ENCODE results near the gene MEGF8.
A peak's percentile ranks its signal among the peaks of the same experiment; 100 is the strongest.

The MEGF8 gene

DNA sequence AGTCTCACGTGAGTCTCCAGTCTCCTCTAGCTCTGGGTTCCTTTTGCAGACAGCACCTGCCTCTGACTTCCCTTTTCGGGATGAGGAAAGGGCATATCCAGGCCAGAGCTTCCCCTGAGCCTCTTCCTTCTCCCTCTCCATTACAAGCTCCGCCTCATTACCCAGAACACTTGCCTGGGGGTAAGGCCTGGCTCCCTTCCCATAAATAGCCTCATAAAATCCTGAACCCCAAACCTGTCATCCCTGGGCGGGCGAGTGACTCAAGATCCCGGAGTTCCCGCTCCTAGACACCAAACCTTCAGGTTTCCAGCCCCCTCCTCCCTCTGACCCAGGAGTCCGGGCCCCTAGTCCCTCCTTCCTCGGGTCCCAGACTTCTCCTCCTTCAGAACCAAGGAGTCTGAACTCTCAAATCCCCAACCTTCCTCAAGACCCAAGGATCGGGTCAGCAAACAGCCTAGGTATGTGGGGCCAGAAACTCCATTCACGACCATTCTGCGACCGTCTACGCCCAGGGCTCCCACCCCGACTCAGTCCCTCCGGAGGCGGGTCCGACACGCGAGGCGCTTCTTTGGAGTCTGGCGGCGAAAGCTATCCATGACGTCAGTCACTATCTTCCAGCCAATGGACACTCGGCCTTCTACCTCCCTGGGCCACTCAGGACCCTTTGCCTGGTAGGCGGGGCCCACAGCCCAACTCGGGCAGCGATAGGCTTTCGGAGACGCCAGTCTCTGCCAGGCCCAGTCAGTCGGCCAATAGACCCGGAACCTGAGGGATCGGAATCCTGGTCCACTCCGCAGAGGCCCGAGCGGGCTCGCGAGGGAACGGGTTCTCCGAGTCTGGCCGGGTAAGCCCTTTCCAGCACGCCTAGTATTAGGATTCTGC, 71.2 kb downstream of the MEGF8 start:
- ATAC-seq = peak; percentile 97
- TF ChIP-seq, protein P1, sequence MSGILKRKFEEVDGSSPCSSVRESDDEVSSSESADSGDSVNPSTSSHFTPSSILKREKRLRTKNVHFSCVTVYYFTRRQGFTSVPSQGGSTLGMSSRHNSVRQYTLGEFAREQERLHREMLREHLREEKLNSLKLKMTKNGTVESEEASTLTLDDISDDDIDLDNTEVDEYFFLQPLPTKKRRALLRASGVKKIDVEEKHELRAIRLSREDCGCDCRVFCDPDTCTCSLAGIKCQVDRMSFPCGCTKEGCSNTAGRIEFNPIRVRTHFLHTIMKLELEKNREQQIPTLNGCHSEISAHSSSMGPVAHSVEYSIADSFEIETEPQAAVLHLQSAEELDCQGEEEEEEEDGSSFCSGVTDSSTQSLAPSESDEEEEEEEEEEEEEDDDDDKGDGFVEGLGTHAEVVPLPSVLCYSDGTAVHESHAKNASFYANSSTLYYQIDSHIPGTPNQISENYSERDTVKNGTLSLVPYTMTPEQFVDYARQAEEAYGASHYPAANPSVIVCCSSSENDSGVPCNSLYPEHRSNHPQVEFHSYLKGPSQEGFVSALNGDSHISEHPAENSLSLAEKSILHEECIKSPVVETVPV (CRISPR knock-in tag; IDR thresholded peaks at IDR 0.05) = no peak
- TF ChIP-seq ZFP3 (CRISPR knock-in tag; IDR thresholded peaks at IDR 0.05) (peak; percentile 54; the same call in 1 of the 2 replicates), ZNF70 (CRISPR knock-in tag; IDR thresholded peaks at IDR 0.05) (peak; percentile 37; the same call in 1 of the 2 replicates), SNAI2 (CRISPR knock-in tag; IDR thresholded peaks at IDR 0.05) (no peak), TOX (CRISPR knock-in tag; IDR thresholded peaks at IDR 0.05; ENCODE audit: borderline replicate concordance) (no peak), OSR1 (CRISPR knock-in tag; IDR thresholded peaks at IDR 0.05) (no peak), ZFP30 (CRISPR knock-in tag; IDR thresholded peaks at IDR 0.05) (no peak), GLIS3 (CRISPR knock-in tag; IDR thresholded peaks at IDR 0.05) (no peak)

DNA sequence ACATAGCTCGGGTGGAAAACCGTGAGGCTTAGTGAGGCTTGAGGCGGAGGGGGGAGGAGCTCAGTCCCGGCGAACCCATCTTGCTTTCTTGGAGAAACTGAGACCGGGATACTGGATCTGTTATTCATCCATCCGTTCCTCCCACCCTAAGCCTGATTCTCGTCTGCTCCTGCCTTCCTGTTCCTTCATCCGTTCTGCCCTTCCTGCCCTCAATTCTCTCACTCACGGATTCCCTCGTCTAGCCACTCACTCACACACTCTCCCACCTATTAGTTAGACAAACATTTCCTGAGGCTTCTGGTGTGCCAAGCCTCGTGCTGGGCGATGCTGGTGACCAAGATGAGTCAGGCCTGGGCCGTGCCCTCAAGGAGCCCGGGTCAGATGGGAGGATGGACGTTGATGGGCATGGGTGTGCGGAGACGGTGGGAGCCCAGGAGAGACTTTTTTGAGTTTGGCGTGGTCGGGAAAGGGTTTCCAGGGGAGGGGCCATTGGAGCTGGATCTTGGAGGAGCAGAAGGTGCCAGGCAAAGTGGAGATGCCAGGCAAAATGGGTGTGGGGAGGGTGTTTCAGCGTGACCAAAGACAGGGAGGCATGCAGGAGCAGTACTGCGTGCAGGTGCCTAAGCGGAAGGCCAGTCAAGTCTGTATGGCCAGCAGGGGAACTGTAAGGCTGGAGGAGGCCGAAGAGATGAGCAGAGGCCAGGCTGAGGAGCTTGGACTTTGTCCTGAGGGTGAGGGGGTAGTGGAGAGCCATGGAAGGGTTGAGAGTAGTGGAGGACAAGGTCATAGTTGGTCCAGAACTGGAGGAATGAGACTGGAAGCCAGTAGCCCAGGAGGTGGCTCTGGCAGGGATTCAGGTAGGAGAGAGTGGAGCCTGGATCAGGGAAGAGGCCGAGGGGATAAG, 72.1 kb downstream of the MEGF8 start:
- TF ChIP-seq CSDC2 (CRISPR knock-in tag; IDR thresholded peaks at IDR 0.05) = no peak

DNA sequence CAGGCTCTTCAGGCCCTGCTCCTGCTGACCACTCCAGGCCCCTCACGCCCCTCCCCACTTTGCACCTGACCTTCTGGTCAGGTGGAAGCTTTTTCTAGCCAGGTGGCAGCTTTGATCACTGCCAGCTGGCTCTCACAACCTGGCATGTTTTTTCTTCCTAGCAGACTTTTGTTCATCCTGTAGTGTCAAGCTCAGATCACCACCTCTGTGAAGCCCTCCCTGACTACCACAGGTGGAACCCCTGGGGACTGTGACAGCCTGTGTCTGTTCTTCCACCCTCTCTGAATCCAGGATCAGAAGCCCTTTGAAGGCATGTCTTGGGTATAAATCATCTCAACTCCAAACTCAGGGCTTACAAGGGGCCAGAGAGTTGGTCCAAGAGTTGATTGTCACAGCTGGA, 75.0 kb downstream of the MEGF8 start:
- TF ChIP-seq PPARA (CRISPR knock-in tag; IDR thresholded peaks at IDR 0.05; ENCODE audit: borderline replicate concordance) (no peak), ZFP30 (CRISPR knock-in tag; IDR thresholded peaks at IDR 0.05) (no peak), TCF4 (CRISPR knock-in tag; IDR thresholded peaks at IDR 0.05; ENCODE audit: borderline replicate concordance) (no peak), ISL1 (CRISPR knock-in tag; IDR thresholded peaks at IDR 0.05) (no peak), SNAI2 (CRISPR knock-in tag; IDR thresholded peaks at IDR 0.05) (no peak), ARNTL (CRISPR knock-in tag; IDR thresholded peaks at IDR 0.05; ENCODE audit: borderline replicate concordance, low read depth) (no peak), OSR1 (CRISPR knock-in tag; IDR thresholded peaks at IDR 0.05) (no peak), ZNF70 (CRISPR knock-in tag; IDR thresholded peaks at IDR 0.05) (no peak), CSDC2 (CRISPR knock-in tag; IDR thresholded peaks at IDR 0.05) (no peak), ZFP3 (CRISPR knock-in tag; IDR thresholded peaks at IDR 0.05) (no peak), GLIS3 (CRISPR knock-in tag; IDR thresholded peaks at IDR 0.05) (no peak), RARB (CRISPR knock-in tag; IDR thresholded peaks at IDR 0.05) (no peak), ZNF8 (CRISPR knock-in tag; IDR thresholded peaks at IDR 0.05) (no peak), ZNF565 (CRISPR knock-in tag; conservative IDR thresholded peaks at IDR 0.05; ENCODE audit: low read depth) (no peak), BACH2 (CRISPR knock-in tag; IDR thresholded peaks at IDR 0.05; ENCODE audit: borderline replicate concordance) (no peak), TOX (CRISPR knock-in tag; IDR thresholded peaks at IDR 0.05; ENCODE audit: borderline replicate concordance) (no peak)
- TF ChIP-seq, protein P1 (CRISPR knock-in tag; IDR thresholded peaks at IDR 0.05) = no peak
- TF ChIP-seq, protein P2, sequence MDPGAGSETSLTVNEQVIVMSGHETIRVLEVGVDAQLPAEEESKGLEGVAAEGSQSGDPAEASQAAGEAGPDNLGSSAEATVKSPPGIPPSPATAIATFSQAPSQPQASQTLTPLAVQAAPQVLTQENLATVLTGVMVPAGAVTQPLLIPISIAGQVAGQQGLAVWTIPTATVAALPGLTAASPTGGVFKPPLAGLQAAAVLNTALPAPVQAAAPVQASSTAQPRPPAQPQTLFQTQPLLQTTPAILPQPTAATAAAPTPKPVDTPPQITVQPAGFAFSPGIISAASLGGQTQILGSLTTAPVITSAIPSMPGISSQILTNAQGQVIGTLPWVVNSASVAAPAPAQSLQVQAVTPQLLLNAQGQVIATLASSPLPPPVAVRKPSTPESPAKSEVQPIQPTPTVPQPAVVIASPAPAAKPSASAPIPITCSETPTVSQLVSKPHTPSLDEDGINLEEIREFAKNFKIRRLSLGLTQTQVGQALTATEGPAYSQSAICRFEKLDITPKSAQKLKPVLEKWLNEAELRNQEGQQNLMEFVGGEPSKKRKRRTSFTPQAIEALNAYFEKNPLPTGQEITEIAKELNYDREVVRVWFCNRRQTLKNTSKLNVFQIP (CRISPR knock-in tag; IDR thresholded peaks at IDR 0.05; ENCODE audit: borderline replicate concordance, low read depth) = no peak
- TF ChIP-seq, protein P3, sequence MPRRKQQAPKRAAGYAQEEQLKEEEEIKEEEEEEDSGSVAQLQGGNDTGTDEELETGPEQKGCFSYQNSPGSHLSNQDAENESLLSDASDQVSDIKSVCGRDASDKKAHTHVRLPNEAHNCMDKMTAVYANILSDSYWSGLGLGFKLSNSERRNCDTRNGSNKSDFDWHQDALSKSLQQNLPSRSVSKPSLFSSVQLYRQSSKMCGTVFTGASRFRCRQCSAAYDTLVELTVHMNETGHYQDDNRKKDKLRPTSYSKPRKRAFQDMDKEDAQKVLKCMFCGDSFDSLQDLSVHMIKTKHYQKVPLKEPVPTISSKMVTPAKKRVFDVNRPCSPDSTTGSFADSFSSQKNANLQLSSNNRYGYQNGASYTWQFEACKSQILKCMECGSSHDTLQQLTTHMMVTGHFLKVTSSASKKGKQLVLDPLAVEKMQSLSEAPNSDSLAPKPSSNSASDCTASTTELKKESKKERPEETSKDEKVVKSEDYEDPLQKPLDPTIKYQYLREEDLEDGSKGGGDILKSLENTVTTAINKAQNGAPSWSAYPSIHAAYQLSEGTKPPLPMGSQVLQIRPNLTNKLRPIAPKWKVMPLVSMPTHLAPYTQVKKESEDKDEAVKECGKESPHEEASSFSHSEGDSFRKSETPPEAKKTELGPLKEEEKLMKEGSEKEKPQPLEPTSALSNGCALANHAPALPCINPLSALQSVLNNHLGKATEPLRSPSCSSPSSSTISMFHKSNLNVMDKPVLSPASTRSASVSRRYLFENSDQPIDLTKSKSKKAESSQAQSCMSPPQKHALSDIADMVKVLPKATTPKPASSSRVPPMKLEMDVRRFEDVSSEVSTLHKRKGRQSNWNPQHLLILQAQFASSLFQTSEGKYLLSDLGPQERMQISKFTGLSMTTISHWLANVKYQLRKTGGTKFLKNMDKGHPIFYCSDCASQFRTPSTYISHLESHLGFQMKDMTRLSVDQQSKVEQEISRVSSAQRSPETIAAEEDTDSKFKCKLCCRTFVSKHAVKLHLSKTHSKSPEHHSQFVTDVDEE (CRISPR knock-in tag; IDR thresholded peaks at IDR 0.05) = no peak
- TF ChIP-seq, protein P4, sequence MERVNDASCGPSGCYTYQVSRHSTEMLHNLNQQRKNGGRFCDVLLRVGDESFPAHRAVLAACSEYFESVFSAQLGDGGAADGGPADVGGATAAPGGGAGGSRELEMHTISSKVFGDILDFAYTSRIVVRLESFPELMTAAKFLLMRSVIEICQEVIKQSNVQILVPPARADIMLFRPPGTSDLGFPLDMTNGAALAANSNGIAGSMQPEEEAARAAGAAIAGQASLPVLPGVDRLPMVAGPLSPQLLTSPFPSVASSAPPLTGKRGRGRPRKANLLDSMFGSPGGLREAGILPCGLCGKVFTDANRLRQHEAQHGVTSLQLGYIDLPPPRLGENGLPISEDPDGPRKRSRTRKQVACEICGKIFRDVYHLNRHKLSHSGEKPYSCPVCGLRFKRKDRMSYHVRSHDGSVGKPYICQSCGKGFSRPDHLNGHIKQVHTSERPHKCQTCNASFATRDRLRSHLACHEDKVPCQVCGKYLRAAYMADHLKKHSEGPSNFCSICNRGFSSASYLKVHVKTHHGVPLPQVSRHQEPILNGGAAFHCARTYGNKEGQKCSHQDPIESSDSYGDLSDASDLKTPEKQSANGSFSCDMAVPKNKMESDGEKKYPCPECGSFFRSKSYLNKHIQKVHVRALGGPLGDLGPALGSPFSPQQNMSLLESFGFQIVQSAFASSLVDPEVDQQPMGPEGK (CRISPR knock-in tag; IDR thresholded peaks at IDR 0.05; ENCODE audit: borderline replicate concordance) = no peak
- ATAC-seq = no peak

More for the DNA sequence above, 72.1 kb downstream of the MEGF8 start:
- no peak for ATAC-seq

Measured in SK-N-SH treated with all-trans-retinoic acid at 6 μM for 48 hours (cell line).